Stimulated activated CD4-positive, alpha-beta T cell treated with anti-CD3 and anti-CD28 coated beads, Interleukin-1b, Interleukin-23, amount 100 ng/mL, for 1 hour (primary cell): ENCODE measurements around the gene MDM2.

Experiments
- DNase-seq, 2 donors: peaks; one replicate each; pipeline ENCODE4 v3.0.0-alpha.2; 2020; ENCODE audit warnings: low read depth in 2 of 2

MDM2 gene

GRCh38 chr12:68807576-68808387 is at the start of gene MDM2:
MDM2 (plus strand) TSS chr12:68808177; CDS start chr12:68808478, 301 bp downstream.
- peak; percentile 85 to 95 for DNase-seq

GRCh38 chr12:68759852-68760251 is 48.1 kb upstream of the MDM2 start:
- no peak for DNase-seq

- no peak for DNase-seq
These were observed 47.1 kb upstream of the MDM2 start for GRCh38 chr12:68760806-68761441.

- no peak for DNase-seq
These were observed 46.5 kb upstream of the MDM2 start for GRCh38 chr12:68761442-68761812.

- no peak for DNase-seq
These were observed 45.9 kb upstream of the MDM2 start for GRCh38 chr12:68761901-68762630.

- no peak for DNase-seq
These were observed 45.3 kb upstream of the MDM2 start for GRCh38 chr12:68762691-68763090.

- no peak for DNase-seq
These were observed 42.3 kb upstream of the MDM2 start for GRCh38 chr12:68765696-68766095.

GRCh38 chr12:68766646-68767045 is 41.3 kb upstream of the MDM2 start:
- no peak for DNase-seq

- no peak for DNase-seq
These were observed 40.8 kb upstream of the MDM2 start for GRCh38 chr12:68767191-68767590.

- DNase-seq, result no peak
These were observed 39.5 kb upstream of the MDM2 start for GRCh38 chr12:68768431-68768939.

GRCh38 chr12:68769941-68770340 is 38.0 kb upstream of the MDM2 start:
- no peak for DNase-seq

- DNase-seq, result no peak
These were observed 36.6 kb upstream of the MDM2 start for GRCh38 chr12:68771223-68771925.

GRCh38 chr12:68772714-68773113 is 35.3 kb upstream of the MDM2 start:
- no peak for DNase-seq

GRCh38 chr12:68773582-68773981 is 34.4 kb upstream of the MDM2 start:
- DNase-seq, result no peak

- DNase-seq, result no peak
These were observed 32.8 kb upstream of the MDM2 start for GRCh38 chr12:68775121-68775630.

- no peak for DNase-seq
These were observed 30.9 kb upstream of the MDM2 start for GRCh38 chr12:68776976-68777610.

GRCh38 chr12:68779280-68779679 is 28.7 kb upstream of the MDM2 start:
- DNase-seq, result no peak

GRCh38 chr12:68780731-68781130 is 27.2 kb upstream of the MDM2 start:
- no peak for DNase-seq

GRCh38 chr12:68781728-68782127 is 26.2 kb upstream of the MDM2 start:
- DNase-seq, result no peak

- no peak for DNase-seq
These were observed 24.0 kb upstream of the MDM2 start for GRCh38 chr12:68784015-68784414.

- no peak for DNase-seq
These were observed 22.6 kb upstream of the MDM2 start for GRCh38 chr12:68785358-68785757.
